Activated CD4-positive, alpha-beta T cell treated with anti-CD3 and anti-CD28 coated beads for 36 hours (primary cell): ENCODE measurements around the gene SLC6A6. TPM values are rescaled to one million over a fixed set of nuclear protein-coding genes. Genes with fewer than 3 reads are reported as not detected.

ENCODE experiments used
- ATAC-seq: fragments of 200-7000 bp; cut with Tn5 transposase; one replicate; pipeline ENCODE4 v1.10.0; 2021; ENCODE audit warnings: mild to moderate bottlenecking, moderate library complexity
- CTCF ChIA-PET: fragments of 350-600 bp; sonication (Branson Sonifier 250); formaldehyde crosslinking; loops from one replicate; lab custom pipeline; 2021; ENCODE audit warnings: antibody characterized with exemption; lab: Charles Lee
- POLR2A ChIA-PET: fragments of 350-600 bp; sonication (Branson Sonifier 250); formaldehyde crosslinking; loops from one replicate; lab custom pipeline; 2021; ENCODE audit warnings: antibody characterized with exemption, inconsistent platforms; lab: Charles Lee
- DNase-seq: peaks from one replicate; pipeline ENCODE4 v3.0.0-alpha.2; 2020
- H3K27ac Mint-ChIP-seq: one replicate; pipeline ENCODE4 v1.8.0; 2021; ENCODE audit warnings: mixed read lengths
- H3K27me3 Mint-ChIP-seq: one replicate; pipeline ENCODE4 v1.8.0; 2021; ENCODE audit warnings: mixed read lengths
- H3K36me3 Mint-ChIP-seq: one replicate; pipeline ENCODE4 v1.8.0; 2021; ENCODE audit warnings: low read depth, mixed read lengths
- H3K4me1 Mint-ChIP-seq: one replicate; pipeline ENCODE4 v1.8.0; 2021; ENCODE audit warnings: mixed read lengths
- H3K4me3 Mint-ChIP-seq: one replicate; pipeline ENCODE4 v1.8.0; 2021; ENCODE audit warnings: mild to moderate bottlenecking, moderate library complexity, mixed read lengths
- H3K9me3 Mint-ChIP-seq: one replicate; pipeline ENCODE4 v1.8.0; 2021; ENCODE audit warnings: low read depth, mixed read lengths
- intact Hi-C, 2 experiments: fragments of 100-400 bp; cut with DNase I in 1 of 2; cut with micrococcal nuclease in 1 of 2; formaldehyde crosslinking; loops; one replicate each; pipeline versions ENCODE4 v1.14.2 to v1.15.1; 2022 to 2024; cut with DNase I, micrococcal nuclease
- total RNA-seq, 2 experiments: library from RNA; stranded (reverse); gene quantifications; one replicate each; pipeline ENCODE4 v1.2.3, GENCODE V29; 2021

Gene SLC6A6
- total RNA-seq, 2 experiments from 2014 or later = 51.7 to 54.2 TPM

- H3K27ac Mint-ChIP-seq = no peak overlapping the region
- ChIA-PET CTCF (interaction anchor here (1.2 to 1.6 kb wide), 2 partner anchors 10 to 314 kb away, joined by 3 to 7 read pairs; no protein-coding TSS in a partner anchor), POLR2A (no interaction called here)
- intact Hi-C loops = no loop called here
- H3K9me3 Mint-ChIP-seq = no peaks in the 10 kb centered on the region
- no peaks in the 10 kb centered on the region for H3K27me3 Mint-ChIP-seq
- ATAC-seq (no peak), DNase-seq (no peak)
- no peak overlapping the region for H3K4me3 Mint-ChIP-seq
- H3K4me1 Mint-ChIP-seq = no peaks in the 10 kb centered on the region
- no peaks in the 10 kb centered on the region for H3K36me3 Mint-ChIP-seq
Observed at GRCh38 chr3:14518893-14519292, 116.5 kb downstream of the SLC6A6 start.

GRCh38 chr3:14519406-14519805 is 117.0 kb downstream of the SLC6A6 start:
- ChIA-PET POLR2A (no interaction called here), CTCF (interaction anchor here (1.2 to 1.6 kb wide), 2 partner anchors 11 to 315 kb away, joined by 3 to 7 read pairs; no protein-coding TSS in a partner anchor)
- no peak overlapping the region for H3K27ac Mint-ChIP-seq
- H3K27me3 Mint-ChIP-seq = no peaks in the 10 kb centered on the region
- H3K36me3 Mint-ChIP-seq = no peaks in the 10 kb centered on the region
- no peaks in the 10 kb centered on the region for H3K4me1 Mint-ChIP-seq
- H3K4me3 Mint-ChIP-seq = no peak overlapping the region
- H3K9me3 Mint-ChIP-seq = no peaks in the 10 kb centered on the region
- DNase-seq = no peak
- intact Hi-C loops = no loop called here
- ATAC-seq = no peak

DNA sequence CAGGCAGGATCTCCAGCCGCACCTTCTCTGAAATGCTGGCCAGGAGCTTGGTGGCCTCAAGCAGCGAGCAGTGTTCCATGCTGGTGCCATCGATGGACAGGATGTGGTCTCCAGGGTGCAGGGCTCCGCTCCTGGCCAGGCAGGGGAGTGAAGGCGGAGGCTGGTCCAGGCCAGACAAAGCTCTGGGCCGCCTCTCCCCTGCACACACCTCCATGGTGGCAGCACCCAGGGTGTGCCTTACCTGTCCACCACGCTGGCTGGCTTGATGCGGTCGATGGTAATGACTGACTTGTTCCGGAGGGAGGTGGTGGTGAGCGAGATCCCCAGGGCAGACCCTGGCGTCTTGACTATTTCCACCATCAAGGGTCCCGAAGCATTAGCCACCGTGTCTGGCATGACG is 117.7 kb downstream of the SLC6A6 start:
- H3K9me3 Mint-ChIP-seq = no peaks in the 10 kb centered on the region
- ChIA-PET POLR2A (no interaction called here), CTCF (interaction anchor here (1.2 to 1.6 kb wide), 2 partner anchors 12 to 316 kb away, joined by 3 to 7 read pairs; no protein-coding TSS in a partner anchor)
- DNase-seq = no peak
- no peaks in the 10 kb centered on the region for H3K4me1 Mint-ChIP-seq
- H3K27ac Mint-ChIP-seq = no peak overlapping the region
- intact Hi-C loops = no loop called here
- ATAC-seq = no peak
- H3K36me3 Mint-ChIP-seq = no peaks in the 10 kb centered on the region
- no peaks in the 10 kb centered on the region for H3K27me3 Mint-ChIP-seq
- H3K4me3 Mint-ChIP-seq = no peak overlapping the region

DNA sequence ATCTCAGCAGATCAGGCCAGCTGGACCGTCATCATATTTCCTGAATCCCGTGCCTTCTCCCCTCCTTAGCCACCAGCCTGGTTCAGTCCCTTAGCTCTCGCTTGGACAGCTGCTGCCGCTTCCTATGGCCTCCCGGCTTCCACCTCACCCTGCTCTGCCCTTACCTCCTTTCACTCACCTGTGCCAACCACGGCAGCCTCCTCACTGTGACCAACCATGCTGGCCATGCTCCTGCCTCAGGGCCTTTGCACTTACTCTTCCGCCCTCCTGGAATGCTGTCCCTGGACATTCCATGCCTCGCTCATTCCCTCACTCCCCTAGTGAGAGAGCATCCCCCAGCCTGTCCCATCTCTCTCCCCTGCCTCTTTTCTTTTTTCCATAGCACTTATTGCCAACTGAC is 118.6 kb downstream of the SLC6A6 start:
- H3K27ac Mint-ChIP-seq = no peak overlapping the region
- ATAC-seq (no peak), DNase-seq (no peak)
- no peaks in the 10 kb centered on the region for H3K36me3 Mint-ChIP-seq
- POLR2A ChIA-PET = no interaction called here
- H3K4me3 Mint-ChIP-seq = no peak overlapping the region
- intact Hi-C loops = no loop called here
- CTCF ChIA-PET = no interaction called here
- H3K9me3 Mint-ChIP-seq = no peaks in the 10 kb centered on the region
- no peaks in the 10 kb centered on the region for H3K27me3 Mint-ChIP-seq
- H3K4me1 Mint-ChIP-seq = no peaks in the 10 kb centered on the region

DNA sequence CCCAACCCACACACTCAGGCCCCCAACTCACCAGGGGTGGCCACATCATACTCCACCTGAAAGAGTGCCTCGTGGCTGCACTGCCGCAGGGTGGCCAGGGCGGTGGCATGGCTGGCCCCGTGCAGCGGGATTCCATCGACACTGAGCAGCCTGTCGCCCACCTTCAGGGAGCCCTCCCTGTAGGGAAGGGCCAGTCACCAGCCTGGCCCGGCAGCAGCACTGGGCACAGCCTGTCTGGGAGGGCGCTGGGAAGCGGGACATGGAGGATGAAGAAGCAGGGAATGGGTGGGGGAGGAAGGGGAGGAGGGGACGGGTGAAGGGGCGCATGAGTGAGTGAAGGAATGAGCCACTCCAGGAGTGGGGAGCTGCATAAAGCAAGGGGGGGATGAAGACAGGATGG is 119.2 kb downstream of the SLC6A6 start:
- H3K4me1 Mint-ChIP-seq = no peaks in the 10 kb centered on the region
- no peak for DNase-seq
- no peaks in the 10 kb centered on the region for H3K9me3 Mint-ChIP-seq
- no peak overlapping the region for H3K27ac Mint-ChIP-seq
- no peaks in the 10 kb centered on the region for H3K27me3 Mint-ChIP-seq
- no peak overlapping the region for H3K4me3 Mint-ChIP-seq
- no peaks in the 10 kb centered on the region for H3K36me3 Mint-ChIP-seq
- ATAC-seq = no peak
- CTCF ChIA-PET = interaction anchor here (1.2 kb wide), 1 partner anchor 12 kb away, joined by 3 read pairs; no protein-coding TSS in a partner anchor
- intact Hi-C loops = no loop called here
- POLR2A ChIA-PET = no interaction called here

DNA sequence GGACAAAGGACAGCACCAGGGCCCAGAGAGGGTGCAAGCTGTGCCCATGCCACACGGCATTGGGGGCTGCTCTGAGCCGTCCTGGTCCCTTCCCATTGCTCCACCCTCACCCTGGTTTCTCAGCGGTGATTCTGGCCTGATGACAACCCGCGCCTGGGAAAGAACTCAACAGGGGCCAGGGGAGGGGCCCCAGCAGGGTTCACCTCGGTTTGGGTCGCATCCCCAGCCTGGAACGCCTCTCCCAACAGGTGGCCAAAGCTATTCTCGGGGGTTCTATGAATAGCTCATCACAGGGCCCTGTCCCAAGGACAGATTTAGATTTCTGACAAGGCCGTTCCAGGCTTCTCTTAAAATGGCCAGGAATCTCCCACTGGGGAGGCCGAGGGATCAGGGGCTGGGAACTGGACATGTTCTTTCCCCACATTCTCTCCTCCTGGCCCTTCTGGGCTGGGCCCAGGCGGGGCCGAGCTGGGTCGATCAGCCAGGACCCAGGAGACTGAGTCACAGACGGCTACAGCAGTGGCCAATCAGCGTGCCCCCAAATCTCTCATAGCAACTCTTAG is 119.8 kb downstream of the SLC6A6 start:
- CTCF ChIA-PET = interaction anchor here (1.2 kb wide), 1 partner anchor 13 kb away, joined by 3 read pairs; no protein-coding TSS in a partner anchor
- no peaks in the 10 kb centered on the region for H3K9me3 Mint-ChIP-seq
- no peak for ATAC-seq

GRCh38 chr3:14522768-14523167 is 120.4 kb downstream of the SLC6A6 start:
- Mint-ChIP-seq H3K9me3 (no peaks in the 10 kb centered on the region), H3K4me3 (no peak overlapping the region), H3K27me3 (no peaks in the 10 kb centered on the region), H3K27ac (no peak overlapping the region), H3K36me3 (no peaks in the 10 kb centered on the region), H3K4me1 (no peaks in the 10 kb centered on the region)
- ATAC-seq = no peak
- CTCF ChIA-PET = no interaction called here
- DNase-seq = no peak
- intact Hi-C loops = no loop called here
- POLR2A ChIA-PET = no interaction called here

More for the DNA sequence above, 119.8 kb downstream of the SLC6A6 start:
- Mint-ChIP-seq H3K36me3 (no peaks in the 10 kb centered on the region), H3K4me3 (no peak overlapping the region), H3K4me1 (no peaks in the 10 kb centered on the region), H3K27ac (no peak overlapping the region), H3K27me3 (no peaks in the 10 kb centered on the region)
- POLR2A ChIA-PET = no interaction called here
- no peak for DNase-seq
- intact Hi-C loops = no loop called here

- H3K9me3 Mint-ChIP-seq = no peaks in the 10 kb centered on the region
- H3K27me3 Mint-ChIP-seq = peaks cover 2% of the 10 kb centered on the region
- ATAC-seq = no peak
- ChIA-PET CTCF (no interaction called here), POLR2A (interaction anchor here (0.6 kb wide), 1 partner anchor 310 kb away, joined by 3 read pairs; no protein-coding TSS in a partner anchor)
- no peaks in the 10 kb centered on the region for H3K4me1 Mint-ChIP-seq
- H3K36me3 Mint-ChIP-seq = no peaks in the 10 kb centered on the region
- no peak overlapping the region for H3K4me3 Mint-ChIP-seq
- H3K27ac Mint-ChIP-seq = no peak overlapping the region
- DNase-seq = no peak
- intact Hi-C loops = no loop called here
Observed at GRCh38 chr3:14523792-14524191, 121.4 kb downstream of the SLC6A6 start.

GRCh38 chr3:14524311-14524711 is 121.9 kb downstream of the SLC6A6 start:
- Mint-ChIP-seq H3K4me1 (no peaks in the 10 kb centered on the region), H3K36me3 (no peaks in the 10 kb centered on the region), H3K27me3 (peaks cover 2% of the 10 kb centered on the region), H3K9me3 (no peaks in the 10 kb centered on the region), H3K4me3 (no peak overlapping the region), H3K27ac (no peak overlapping the region)
- ChIA-PET CTCF (no interaction called here), POLR2A (no interaction called here)
- ATAC-seq (no peak), DNase-seq (no peak)
- intact Hi-C loops = no loop called here

DNA sequence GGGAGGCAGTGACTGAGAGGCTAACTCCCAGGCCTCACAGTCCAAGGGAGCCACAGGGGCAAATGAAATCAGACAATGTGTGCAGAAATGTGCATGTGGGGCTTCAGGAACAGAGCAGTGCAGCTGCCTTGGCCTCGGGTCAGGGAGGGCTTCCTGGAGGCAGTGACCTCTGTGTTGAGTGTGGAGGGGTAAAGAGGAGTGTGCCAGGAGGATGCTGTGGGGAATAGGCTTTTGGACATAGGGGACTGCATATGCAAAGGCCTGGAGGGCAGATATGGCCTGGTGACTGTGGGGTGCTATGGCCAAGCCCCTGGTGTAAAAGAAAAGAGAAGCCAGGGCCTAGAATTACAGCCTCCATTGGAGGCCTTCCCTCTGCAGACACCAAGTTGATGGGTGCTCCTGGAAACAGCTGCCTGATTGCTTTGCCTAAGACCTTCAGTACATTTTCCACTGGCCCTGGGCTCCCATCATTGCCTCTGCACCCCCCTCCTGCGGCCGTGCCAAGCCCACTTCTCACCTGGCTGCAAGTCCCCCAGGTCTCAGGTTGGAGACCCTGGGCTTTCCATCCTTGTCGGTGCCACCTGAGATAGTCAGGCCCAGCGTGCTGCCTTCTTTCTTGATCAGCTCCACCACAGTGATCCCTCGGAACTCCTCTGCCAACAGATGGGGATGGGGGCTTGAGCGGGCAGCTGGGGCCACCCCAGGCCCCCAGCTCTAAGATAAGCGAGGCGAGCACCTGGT is 122.7 kb downstream of the SLC6A6 start:
- Mint-ChIP-seq H3K4me1 (no peaks in the 10 kb centered on the region), H3K27ac (no peak overlapping the region), H3K36me3 (no peaks in the 10 kb centered on the region), H3K9me3 (no peaks in the 10 kb centered on the region), H3K4me3 (no peak overlapping the region), H3K27me3 (peaks cover 2% of the 10 kb centered on the region)
- intact Hi-C loops = no loop called here
- CTCF ChIA-PET = interaction anchor here (0.5 kb wide), 1 partner anchor 386 kb away, joined by 4 read pairs; no protein-coding TSS in a partner anchor
- ATAC-seq (no peak), DNase-seq (no peak)
- POLR2A ChIA-PET = no interaction called here

DNA sequence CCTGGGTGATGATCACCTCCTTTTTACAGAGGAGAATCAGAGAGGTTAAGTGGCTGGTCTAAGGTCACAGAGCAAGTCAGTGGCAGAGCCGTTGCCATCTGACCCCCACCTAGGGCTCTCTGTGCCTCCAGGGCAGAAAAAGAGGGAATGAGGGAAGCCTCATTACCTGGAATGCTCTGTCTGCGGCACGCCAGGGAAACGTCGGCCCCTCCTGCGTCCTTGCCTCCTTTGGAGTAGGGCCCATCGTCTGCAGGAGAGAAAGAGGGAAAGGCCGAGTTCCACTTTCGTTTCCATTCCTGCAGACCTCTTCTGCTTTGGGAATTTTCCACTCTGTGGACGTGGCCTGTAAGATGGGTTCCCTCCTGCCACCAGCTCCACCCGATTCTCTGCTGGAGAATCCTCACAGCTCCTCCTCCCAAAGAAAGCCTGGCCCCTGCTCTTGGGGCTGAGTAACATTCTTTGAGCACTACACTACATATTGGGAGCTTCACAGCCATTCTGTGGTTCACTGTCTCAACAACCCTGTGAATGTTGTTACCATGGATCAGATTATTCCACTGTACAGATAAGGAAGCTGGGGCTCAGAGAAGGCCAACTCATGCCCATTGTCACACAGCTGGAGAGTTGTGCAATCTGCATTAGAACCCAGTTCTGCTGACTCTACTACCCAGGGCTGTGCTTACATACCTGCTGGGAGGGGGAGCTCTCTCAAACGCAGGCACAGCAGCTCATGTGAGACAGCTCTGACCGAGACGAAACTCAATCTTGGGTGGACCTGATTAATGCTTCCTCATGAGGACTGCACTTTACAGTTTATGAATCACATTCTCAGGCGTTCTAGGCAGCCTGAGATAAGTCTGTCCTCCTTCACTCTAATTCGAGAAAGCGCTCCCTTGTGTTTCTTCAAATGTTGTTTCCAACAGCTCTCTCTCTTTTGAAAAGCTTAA is 123.6 kb downstream of the SLC6A6 start:
- ATAC-seq (peak; percentile 72), DNase-seq (no peak)
- intact Hi-C loops = no loop called here
- ChIA-PET POLR2A (no interaction called here), CTCF (no interaction called here)
- Mint-ChIP-seq H3K27ac (no peak overlapping the region), H3K36me3 (no peaks in the 10 kb centered on the region), H3K27me3 (peaks cover 2% of the 10 kb centered on the region), H3K9me3 (no peaks in the 10 kb centered on the region), H3K4me3 (no peak overlapping the region), H3K4me1 (no peaks in the 10 kb centered on the region)
